H4 (cell line): Measurements from ENCODE around the gene MGMT. TPM values are rescaled to one million over a fixed set of nuclear protein-coding genes. Genes with fewer than 3 reads are reported as not detected.

Source experiments
- DNase-seq: peaks from one replicate; pipeline ENCODE4 v3.0.0-alpha.2; 2015; ENCODE audit warnings: low spot score
- total RNA-seq: library from RNA; depleted of rRNA; stranded (reverse); fragments of >200 nt; shearing (Covaris generic); gene quantifications from 2 replicates; pipeline ENCODE4 v1.2.3, GENCODE V29; 2014

MGMT gene
- total RNA-seq, 1 experiment from 2014 or later: 12.5 TPM

DNA sequence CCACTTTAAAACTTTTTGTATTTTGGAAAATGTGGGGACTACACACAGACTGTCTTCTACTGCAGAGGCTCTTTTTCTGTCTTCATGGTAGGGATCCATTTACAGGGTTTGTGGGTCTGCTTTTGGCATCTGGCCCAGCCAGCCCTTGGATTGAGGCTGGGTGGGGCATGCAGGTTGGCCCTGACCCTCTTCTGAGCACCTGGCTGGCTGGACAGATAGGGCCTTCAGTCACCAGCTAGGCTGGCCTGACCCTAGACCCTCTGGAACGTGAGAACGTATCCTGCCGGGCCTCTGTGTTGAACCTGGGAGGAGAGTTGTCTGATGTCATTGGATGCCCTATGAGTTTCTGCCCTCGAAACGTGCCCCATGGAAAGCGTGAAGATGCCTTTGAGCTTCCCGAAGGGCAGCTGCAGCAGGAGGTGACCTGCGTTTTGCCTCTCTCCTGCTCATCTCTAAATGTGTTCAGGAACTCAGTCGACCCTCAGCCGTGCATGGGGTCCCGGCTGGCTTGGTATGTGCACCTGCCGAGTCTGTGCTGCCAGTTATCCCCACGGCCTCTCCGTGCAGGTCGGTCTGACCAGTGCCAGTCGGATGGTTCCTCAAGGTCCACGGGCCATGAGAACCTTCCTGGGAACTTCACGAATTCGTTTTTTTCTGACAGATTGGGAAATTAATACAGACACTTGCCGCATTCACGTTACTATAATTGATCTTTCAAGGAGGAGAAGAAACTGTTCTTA, 74.9 kb downstream of the MGMT start:
- DNase-seq: no peak

DNA sequence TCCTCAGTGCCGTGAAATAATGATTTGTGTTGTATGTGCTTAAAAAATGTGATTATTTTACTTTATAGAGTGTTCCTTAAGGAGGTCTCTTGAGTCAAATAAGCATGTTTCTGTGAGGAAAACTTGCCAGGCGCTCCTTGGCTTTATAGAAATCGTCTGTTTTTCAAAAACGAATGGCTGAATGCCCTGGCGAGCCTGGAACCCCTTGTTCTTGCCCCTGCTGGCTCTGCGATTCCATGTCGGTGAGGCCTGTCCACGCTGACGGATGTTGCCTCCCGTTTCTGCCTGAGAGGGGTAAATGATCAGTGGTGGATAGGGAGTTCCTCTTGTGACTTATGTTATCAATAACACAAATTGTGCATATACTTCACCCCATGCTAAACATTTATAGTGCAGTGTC, 75.5 kb downstream of the MGMT start:
- DNase-seq: no peak

DNA sequence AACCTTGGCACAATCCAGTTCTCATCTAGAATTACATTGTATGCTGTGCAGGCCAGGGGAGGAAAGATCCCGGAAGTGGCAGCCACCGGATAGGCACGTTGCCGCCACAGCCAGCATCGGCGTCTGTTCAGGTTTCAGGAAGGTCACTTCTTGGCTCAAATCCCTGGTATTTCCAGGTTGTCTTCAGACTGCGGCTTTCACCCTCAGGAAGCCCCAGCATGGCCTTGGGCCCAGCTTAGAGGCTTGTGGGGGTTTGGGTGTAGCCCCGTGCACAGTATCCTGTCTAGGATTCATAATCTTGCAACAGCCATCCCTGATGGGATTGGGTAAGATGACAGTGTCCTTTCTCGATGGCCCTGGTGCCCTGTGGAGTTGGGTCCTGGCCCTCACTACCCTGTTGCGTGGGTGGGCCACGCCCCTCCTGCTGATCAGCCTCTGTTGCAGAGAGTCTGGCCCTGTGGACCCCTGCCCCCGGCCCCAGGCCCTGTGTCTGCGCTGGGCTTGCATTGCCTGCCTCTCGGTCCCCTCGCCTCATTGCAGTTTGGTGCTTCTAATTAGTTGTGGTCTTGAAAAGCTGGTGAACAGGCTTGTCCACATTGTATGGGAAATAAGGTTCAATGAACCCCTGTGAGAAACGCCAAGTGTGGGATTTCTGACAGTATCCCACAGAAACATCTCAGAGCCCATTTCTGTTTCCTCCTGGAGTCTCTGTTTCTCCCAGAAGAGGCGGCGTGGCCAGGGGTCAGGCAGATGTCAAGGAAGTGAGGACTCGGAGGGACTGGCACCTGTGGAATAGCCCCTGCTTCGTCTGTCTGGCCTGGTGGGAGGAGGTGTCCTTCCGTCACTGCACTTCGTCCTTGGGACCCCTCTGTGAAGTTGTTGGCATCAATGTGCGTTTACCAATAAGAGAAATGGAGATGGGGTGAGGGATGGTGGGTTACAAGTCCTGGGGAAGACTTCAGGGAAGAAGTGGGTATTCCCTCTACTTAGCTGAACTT, 77.5 kb downstream of the MGMT start:
- no peak for DNase-seq

DNA sequence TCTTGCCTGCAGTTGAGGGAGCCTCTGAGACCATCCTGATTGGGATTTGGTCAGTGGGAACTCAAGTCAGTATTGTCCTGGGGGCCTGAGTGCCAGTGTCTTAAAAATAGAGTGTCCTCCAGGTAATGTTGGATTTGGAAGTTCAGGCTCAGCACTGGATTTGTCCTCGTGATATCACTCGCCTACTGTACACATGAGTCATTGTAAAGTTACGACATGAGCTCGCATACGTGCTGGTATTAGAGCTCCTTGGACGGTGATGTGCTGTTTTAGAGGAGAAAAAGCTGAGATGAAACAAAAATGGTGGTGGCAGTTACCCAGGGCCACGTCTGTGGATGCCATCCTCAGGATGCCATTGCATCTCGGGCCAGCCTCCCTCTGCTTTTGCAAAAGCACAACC, 78.2 kb downstream of the MGMT start:
- peak; percentile 50 for DNase-seq

- DNase-seq: no peak
Measured at GRCh38 chr10:129546106-129546505, 79.1 kb downstream of the MGMT start.

- no peak for DNase-seq
Measured at GRCh38 chr10:129547608-129548007, 80.6 kb downstream of the MGMT start.

DNA sequence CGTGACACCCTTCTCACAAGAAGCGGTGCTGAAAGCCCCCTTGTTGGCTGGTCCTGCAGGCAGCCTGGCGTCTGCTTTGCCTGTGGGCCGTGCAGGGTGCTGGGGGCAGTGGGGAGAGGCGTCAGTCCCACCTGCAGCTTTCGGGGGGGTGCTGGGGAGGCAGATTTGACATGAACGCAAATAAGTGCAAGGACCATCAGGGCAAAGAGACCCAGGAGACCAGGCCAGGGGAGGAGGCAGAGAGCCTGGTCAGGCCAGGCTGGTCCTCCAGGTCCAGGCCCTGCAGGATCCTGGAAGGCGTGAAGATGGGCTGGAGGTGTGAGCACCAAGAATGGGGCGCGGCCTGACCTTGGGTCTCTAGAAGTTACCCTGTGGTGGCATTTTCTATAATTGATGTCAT, 81.6 kb downstream of the MGMT start:
- no peak for DNase-seq

DNA sequence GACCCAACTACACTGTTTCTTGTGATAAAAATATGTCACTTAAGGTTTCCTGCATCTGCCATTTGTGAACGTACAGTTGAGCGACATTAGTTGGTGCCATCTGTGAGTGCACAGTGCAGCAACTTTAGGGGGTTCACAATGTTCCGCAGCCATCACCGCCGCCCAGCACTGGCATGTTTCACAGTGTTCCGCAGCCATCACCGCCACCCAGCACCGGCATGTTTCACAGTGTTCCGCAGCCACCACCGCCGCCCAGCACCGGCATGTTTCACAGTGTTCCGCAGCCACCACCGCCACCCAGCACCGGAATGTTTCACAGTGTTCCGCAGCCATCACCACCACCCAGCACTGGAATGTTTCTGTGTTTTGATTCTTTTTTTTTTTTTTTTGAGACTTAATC, 83.0 kb downstream of the MGMT start:
- no peak for DNase-seq

DNA sequence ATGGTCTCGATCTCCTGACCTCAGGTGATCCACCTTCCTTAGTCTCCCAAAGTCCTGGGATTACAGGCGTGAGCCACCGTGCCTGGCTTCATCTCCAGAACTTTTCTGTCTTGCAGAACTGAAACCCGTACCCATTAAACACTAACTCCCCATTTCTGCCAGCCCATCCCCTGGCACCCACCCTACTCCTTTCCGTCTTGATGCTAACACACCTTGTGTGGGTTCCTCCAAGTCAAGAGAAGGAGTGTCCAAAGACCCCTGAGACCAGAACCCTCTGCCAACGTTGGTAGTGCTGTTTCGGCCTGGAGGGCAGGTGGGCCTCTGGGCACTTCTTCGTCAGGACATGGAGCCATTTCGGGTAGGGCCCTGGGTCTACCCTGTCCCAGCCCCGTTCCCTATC, 83.6 kb downstream of the MGMT start:
- DNase-seq: no peak

DNA sequence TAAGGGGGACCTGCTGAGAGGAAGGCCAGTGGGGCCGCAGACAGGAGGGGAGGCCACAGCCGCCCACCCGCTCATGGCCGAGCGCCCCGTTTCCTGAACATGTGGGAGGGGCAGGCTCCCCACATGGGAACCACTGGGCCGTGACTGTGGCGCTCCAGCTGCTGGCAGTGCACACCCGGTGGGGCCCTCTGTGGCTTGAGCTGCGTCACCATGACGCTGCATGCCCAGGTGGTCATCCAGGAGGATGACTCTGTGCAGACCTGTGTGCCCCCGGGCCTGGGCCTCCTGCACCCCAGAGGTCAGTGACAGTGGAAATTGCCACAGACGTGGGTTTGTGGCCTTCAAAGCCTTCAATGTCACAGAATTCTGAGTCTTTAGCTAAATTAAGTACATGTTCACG, 85.1 kb downstream of the MGMT start:
- no peak for DNase-seq

- DNase-seq: no peak
Measured at GRCh38 chr10:129553928-129554327, 86.9 kb downstream of the MGMT start.

GRCh38 chr10:129556316-129556715, 89.3 kb downstream of the MGMT start:
- no peak for DNase-seq

GRCh38 chr10:129560361-129560760, 93.3 kb downstream of the MGMT start:
- DNase-seq: no peak

DNA sequence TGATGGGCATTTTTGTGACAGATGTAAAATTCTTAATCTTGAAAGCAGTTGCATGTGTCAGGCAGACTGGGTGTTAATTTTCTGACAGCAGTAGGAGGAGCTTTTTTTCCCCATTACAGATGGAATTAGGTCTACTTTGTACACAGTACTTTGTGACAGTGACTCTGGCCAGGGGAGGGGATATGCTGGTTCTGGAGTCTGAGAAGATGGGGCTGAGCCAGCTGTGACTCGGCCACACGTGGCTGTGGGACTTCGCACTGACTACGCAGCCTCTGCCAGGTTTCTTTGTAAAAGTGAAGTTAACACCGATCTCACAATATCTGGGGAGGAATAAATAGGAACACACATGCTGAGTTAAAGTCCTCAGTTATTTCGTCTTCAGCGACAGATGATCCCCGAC, 95.4 kb downstream of the MGMT start:
- no peak for DNase-seq

GRCh38 chr10:129564923-129565322, 97.9 kb downstream of the MGMT start:
- DNase-seq: no peak

DNA sequence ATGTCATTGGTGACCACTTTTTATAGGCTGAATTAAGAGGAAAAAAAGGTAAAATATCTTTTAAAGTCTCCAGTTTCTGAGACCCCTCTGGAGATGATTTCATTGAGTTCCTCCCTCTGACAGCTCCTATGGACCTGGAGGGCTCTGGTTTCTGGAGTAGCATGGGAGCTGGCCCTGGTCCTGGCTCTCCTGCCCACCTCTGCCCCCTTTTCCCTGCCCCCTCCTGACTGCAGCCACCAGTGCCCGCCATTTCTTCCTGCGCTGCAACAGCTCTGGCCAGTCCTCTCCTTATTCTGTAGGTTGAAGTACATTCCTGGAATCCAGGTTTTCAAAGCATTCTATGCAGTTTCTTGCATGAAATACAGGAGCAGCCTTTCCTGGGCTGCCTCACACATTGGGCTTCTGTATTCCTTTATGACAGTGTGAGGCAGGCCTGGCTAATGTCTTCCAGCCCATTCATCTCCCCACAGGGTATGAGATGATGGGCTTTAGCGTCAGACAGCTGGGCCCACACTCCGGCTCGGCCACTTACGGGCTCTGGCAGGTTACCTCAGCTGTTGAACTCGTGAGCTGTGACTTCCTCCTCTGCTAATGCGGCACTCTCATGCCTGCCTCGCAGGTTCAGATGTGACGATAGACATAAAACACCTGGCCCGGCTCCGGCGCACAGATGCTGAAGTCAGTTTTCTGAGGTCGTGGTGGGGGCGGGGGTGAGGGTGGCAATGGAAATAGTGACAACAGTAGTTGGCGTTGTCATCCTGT, 101.7 kb downstream of the MGMT start:
- DNase-seq: no peak

- DNase-seq: no peak
Measured at GRCh38 chr10:129570185-129570584, 103.1 kb downstream of the MGMT start.

- no peak for DNase-seq
Measured at GRCh38 chr10:129579228-129579627, 112.2 kb downstream of the MGMT start.

- DNase-seq: no peak
Measured at GRCh38 chr10:129580010-129580409, 113.0 kb downstream of the MGMT start.

DNA sequence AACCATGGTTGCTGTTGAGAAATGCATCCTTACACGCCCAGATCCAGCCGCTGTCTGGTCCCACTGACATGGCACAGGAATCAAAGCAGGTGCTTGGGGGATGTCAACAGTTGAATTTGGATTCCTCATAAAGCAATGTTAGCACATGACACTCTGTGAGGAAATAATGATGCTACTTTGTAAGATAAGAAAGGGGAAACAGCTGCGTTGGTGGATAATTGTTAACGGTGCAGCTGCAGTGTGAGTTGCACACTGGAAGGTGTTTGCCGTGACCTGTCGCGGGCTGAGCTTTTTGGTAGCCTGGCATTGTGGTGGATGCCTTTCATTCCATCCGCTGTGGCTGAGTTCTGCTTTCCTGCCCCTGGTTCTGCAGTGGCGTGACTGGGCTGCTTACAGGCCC, 113.9 kb downstream of the MGMT start:
- no peak for DNase-seq

- no peak for DNase-seq
Measured at GRCh38 chr10:129581827-129582411, 114.9 kb downstream of the MGMT start.

DNA sequence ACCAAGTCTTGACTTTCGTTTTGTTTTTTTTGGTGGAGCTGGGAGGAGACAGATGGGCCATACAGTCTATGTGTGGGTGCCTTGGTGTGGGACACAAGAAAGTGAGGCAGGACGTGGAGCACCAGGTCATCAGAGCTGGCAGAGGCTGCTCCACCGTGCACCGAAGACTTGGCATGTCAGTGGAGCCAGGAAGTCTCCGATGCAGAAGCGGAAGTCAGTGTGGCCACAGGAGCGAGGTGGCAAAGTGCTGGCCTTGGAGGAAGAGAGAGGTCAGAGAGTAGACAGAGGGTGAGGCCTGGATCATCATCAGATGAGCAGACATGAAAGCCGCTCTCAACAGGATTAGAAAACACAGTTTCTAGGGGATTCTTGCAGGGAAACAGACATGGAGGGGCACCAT, 116.8 kb downstream of the MGMT start:
- no peak for DNase-seq
